ENCODE measurements around the gene LAMA1. TPM values are rescaled to one million over a fixed set of nuclear protein-coding genes. Genes with fewer than 3 reads are reported as not detected.
"Not testable (repeated sequence)": the region's sequence is repeated elsewhere in the genome, so short reads cannot be mapped to it uniquely, and the experiment has no call there.

LAMA1 gene
- total RNA-seq, 2 experiments from 2014 or later = not detected

DNA sequence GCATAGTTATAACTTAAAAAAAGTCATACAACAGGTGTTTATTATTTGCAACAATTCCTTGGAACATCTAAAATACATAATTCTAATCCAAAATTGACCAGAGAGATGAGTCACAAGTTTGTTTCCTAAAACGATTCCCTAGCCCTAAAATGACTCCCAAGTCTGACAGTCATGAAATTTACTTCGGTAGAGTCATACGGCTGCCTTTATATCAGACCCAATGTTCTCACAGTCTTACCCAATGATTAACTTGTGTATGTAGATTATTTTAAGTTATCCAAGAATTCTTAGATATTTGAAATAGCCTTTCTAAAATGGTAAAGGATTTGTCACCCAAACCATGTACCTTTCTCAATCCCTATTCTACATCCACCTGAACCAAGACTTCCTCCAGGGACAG, 174.9 kb downstream of the LAMA1 start:
- H3K27me3 Mint-ChIP-seq = peaks cover 2% of the 10 kb centered on the region
- DNase-seq = no peak
- POLR2A ChIA-PET = no interaction called here
- CTCF ChIA-PET = no interaction called here
- H3K27ac Mint-ChIP-seq = no peak overlapping the region
- no peaks in the 10 kb centered on the region for H3K4me1 Mint-ChIP-seq (ENCODE audit: low read depth)
- intact Hi-C loops (cut with micrococcal nuclease) = no loop called here
- H3K4me3 Mint-ChIP-seq = no peak overlapping the region
- no peaks in the 10 kb centered on the region for H3K36me3 Mint-ChIP-seq
- peaks cover 1% of the 10 kb centered on the region for H3K9me3 Mint-ChIP-seq

DNA sequence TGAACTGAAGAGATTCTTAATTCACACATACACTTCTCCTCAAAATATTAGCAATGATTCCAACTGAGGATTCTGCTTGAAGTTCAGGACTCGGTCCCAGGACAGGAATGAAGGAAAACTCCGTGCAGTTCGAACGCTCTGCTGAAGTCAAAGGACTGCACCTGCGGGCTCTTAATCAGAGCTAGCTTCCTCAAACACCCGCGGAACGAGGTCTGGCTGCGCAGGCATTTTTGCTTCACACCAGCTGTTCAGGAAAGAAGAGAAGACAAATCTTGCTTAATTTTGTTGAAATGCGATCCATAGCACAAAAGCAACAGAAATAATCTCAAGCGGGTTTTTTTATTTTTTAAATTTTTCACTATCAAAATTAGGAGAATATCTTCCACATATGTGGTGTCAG, 175.6 kb downstream of the LAMA1 start:
- no peak for DNase-seq
- CTCF ChIA-PET = no interaction called here

DNA sequence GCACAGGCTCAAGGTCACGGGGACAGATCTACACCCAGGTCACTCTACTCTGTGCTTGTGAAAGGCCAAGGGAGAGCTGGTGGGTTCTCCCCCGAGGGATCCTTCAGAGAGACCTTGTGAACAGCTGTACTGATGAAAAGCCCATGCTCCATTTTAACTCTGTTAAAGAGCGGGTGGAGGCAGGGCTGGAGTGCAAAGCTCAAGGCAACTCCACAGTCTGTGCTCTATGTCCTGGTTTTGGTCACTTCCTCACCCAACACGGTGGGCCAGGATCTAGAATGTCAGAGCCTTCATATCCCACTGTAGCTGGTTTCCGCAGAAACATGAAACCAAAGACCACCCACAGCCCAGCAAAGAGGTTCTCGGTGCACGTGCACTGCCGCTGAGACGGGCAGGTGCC, 177.1 kb downstream of the LAMA1 start:
- DNase-seq = no peak
- Mint-ChIP-seq H3K4me1 (ENCODE audit: low read depth) (no peaks in the 10 kb centered on the region), H3K36me3 (no peaks in the 10 kb centered on the region), H3K4me3 (no peak overlapping the region), H3K27ac (no peak overlapping the region), H3K9me3 (peaks cover 1% of the 10 kb centered on the region), H3K27me3 (peaks cover 2% of the 10 kb centered on the region)
- ChIA-PET CTCF (no interaction called here), POLR2A (no interaction called here)
- intact Hi-C loops (cut with micrococcal nuclease) = no loop called here

More for the DNA sequence above, 175.6 kb downstream of the LAMA1 start:
- no peaks in the 10 kb centered on the region for H3K4me1 Mint-ChIP-seq (ENCODE audit: low read depth)
- H3K4me3 Mint-ChIP-seq = no peak overlapping the region
- peaks cover 2% of the 10 kb centered on the region for H3K27me3 Mint-ChIP-seq
- peaks cover 1% of the 10 kb centered on the region for H3K9me3 Mint-ChIP-seq
- H3K27ac Mint-ChIP-seq = no peak overlapping the region
- POLR2A ChIA-PET = no interaction called here
- intact Hi-C loops (cut with micrococcal nuclease) = no loop called here
- H3K36me3 Mint-ChIP-seq = no peaks in the 10 kb centered on the region

DNA sequence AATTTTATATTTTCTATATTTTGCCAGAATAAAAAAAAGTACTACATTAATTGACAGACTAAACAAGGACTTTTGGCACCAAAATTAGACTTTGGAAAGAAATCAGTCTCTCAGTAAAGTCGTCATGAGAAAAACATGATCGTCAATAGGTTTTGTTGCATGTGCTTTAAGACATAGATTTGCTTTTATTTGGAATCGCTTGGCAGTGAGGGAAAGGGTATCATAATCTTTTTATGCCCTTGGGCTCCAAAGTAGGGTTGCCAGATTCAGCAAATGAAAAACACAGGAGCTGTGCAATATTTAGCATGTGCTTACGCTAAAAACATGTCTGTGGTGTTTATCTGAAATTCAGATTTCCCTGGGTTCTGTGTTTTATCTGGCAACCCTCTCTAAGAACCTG, 177.6 kb downstream of the LAMA1 start:
- H3K36me3 Mint-ChIP-seq = no peaks in the 10 kb centered on the region
- ChIA-PET CTCF (no interaction called here), POLR2A (no interaction called here)
- DNase-seq = no peak
- intact Hi-C loops (cut with micrococcal nuclease) = no loop called here
- no peaks in the 10 kb centered on the region for H3K4me1 Mint-ChIP-seq (ENCODE audit: low read depth)
- no peak overlapping the region for H3K4me3 Mint-ChIP-seq
- peaks cover 1% of the 10 kb centered on the region for H3K9me3 Mint-ChIP-seq
- peaks cover 2% of the 10 kb centered on the region for H3K27me3 Mint-ChIP-seq
- H3K27ac Mint-ChIP-seq = no peak overlapping the region

DNA sequence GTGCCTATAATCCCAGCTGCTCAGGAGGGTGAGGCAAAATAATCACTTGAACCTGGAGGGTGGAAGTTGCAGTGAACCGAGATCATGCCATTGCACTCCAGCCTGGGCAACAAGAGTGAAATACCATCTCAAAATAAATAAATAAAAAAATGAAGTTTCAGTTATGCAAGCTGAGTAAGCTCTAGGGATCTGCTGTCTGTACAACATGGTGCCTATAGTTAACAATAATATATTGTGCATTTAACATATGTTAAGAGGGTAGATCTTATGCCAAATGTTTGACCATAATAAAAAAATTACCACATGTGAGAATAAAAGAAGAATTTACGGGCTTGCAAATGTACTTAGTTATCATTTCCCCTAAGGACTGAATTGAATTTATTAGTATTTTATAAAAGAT, 179.2 kb downstream of the LAMA1 start:
- intact Hi-C loops (cut with micrococcal nuclease); H3K9me3 Mint-ChIP-seq; H3K4me3 Mint-ChIP-seq; POLR2A ChIA-PET; H3K27me3 Mint-ChIP-seq; H3K27ac Mint-ChIP-seq; CTCF ChIA-PET; H3K36me3 Mint-ChIP-seq; H3K4me1 Mint-ChIP-seq (ENCODE audit: low read depth); DNase-seq: not testable (repeated sequence)

DNA sequence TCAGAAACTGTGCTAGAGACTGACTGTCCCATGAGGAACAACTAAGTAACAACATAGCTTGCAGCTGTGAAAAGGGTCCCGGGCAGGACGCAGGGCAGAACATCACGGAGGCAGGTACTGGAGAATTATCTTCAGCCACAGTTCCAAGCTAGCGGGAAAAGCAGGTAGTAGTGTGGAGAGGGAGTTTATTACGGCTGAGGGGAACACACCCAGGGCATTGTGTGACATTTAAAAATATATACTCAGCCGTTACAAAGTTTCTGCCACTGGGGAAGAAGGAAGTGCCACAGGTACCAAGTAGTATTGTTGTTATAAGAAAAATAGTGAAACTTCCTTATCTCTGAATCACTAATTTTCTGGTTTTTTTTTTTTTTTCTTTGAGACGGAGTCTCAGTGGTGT, 179.6 kb downstream of the LAMA1 start:
- H3K27ac Mint-ChIP-seq = no peak overlapping the region
- H3K27me3 Mint-ChIP-seq = peaks cover 2% of the 10 kb centered on the region
- no peaks in the 10 kb centered on the region for H3K4me1 Mint-ChIP-seq (ENCODE audit: low read depth)
- ChIA-PET POLR2A (no interaction called here), CTCF (no interaction called here)
- H3K4me3 Mint-ChIP-seq = no peak overlapping the region
- intact Hi-C loops (cut with micrococcal nuclease) = no loop called here
- no peak for DNase-seq
- peaks cover 1% of the 10 kb centered on the region for H3K9me3 Mint-ChIP-seq
- H3K36me3 Mint-ChIP-seq = no peaks in the 10 kb centered on the region

DNA sequence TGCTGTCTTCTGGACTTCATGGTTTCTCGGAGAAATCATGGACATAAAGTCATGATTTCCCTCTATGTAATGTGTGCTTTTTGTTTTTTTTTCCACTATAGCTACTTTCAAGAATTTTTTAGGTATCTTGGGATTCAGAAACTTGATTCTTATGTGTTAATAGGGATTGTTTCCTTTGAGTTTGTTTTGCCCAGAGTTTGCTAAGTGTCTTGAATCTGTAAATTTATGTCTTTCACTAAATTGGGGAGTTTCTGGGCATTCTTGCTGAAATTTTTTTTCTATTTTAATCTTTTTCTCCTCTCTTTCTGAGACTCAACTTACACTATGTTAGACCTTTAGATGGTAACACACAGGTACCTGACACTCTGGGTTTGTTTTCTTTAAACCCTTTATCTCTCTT, 182.7 kb downstream of the LAMA1 start:
- intact Hi-C loops (cut with micrococcal nuclease) = no loop called here
- H3K4me1 Mint-ChIP-seq (ENCODE audit: low read depth) = no peaks in the 10 kb centered on the region
- POLR2A ChIA-PET = no interaction called here
- peaks cover 5% of the 10 kb centered on the region for H3K9me3 Mint-ChIP-seq
- CTCF ChIA-PET = no interaction called here
- H3K36me3 Mint-ChIP-seq = no peaks in the 10 kb centered on the region
- DNase-seq = no peak
- peaks cover 2% of the 10 kb centered on the region for H3K27me3 Mint-ChIP-seq
- H3K4me3 Mint-ChIP-seq = no peak overlapping the region
- H3K27ac Mint-ChIP-seq = no peak overlapping the region

DNA sequence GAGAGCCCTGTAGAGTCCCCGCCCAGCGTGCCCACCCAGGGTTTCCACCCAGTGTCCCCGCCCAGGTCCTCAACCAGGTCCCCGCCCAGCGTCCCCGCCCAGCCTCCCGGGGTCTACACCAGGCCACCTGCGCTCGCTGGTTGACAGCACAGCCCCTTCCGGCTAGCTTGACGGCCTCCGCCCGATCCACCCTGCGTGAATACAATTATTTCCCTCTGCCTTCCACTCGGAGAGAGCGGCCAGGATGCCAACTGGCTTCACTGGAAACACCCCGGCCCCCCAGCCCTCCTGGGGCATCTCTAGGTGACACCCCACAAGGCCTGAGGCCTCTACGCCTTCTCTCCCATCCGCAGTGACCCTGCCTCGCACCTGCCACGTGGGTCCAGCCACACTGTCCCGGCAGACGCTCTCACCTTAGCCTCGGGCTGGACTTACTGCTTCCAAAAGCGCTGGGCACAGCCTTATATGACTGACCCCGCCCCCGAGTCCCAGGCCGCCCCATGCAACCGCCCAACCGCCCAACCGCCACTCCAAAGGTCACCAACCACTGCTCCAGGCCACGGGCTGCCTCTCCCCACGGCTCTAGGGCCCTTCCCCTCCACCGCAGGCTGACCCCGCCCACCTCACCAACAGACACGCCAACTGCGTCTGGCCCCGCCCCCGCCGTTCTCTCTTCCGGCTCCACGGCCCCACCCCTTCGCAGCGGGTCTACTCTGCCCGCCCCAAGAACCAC, 188.1 kb downstream of the LAMA1 start:
- Mint-ChIP-seq H3K36me3 (no peaks in the 10 kb centered on the region), H3K27ac (no peak overlapping the region), H3K4me3 (no peak overlapping the region), H3K9me3 (peaks cover 7% of the 10 kb centered on the region), H3K4me1 (ENCODE audit: low read depth) (no peaks in the 10 kb centered on the region), H3K27me3 (no peaks in the 10 kb centered on the region)
- no peak for DNase-seq
- intact Hi-C loops (cut with micrococcal nuclease) = no loop called here
- ChIA-PET POLR2A (no interaction called here), CTCF (no interaction called here)

DNA sequence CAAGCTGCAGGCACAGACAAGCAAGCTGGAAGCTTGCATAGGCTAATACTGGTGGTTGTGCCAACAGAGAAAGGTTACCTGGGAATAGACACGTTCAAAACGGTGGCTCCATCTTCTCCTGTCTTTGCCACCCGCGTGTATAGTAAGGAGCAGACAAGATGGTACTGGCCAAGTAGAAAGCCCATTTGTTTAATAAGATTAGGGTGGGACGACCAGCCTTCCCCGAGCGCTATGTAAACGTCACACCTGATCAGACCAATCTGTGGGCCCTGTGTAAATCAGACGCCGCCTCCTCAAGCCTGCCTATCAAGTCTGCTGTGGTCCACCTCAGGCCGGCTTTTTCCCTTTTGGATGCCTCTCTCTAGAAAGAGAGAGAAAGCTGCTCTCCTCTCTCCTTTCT, 189.2 kb downstream of the LAMA1 start:
- no peaks in the 10 kb centered on the region for H3K27me3 Mint-ChIP-seq
- DNase-seq = no peak
- intact Hi-C loops (cut with micrococcal nuclease) = no loop called here
- peaks cover 7% of the 10 kb centered on the region for H3K9me3 Mint-ChIP-seq
- POLR2A ChIA-PET = no interaction called here
- no peak overlapping the region for H3K4me3 Mint-ChIP-seq
- H3K27ac Mint-ChIP-seq = no peak overlapping the region
- CTCF ChIA-PET = no interaction called here
- no peaks in the 10 kb centered on the region for H3K36me3 Mint-ChIP-seq
- H3K4me1 Mint-ChIP-seq (ENCODE audit: low read depth) = no peaks in the 10 kb centered on the region

DNA sequence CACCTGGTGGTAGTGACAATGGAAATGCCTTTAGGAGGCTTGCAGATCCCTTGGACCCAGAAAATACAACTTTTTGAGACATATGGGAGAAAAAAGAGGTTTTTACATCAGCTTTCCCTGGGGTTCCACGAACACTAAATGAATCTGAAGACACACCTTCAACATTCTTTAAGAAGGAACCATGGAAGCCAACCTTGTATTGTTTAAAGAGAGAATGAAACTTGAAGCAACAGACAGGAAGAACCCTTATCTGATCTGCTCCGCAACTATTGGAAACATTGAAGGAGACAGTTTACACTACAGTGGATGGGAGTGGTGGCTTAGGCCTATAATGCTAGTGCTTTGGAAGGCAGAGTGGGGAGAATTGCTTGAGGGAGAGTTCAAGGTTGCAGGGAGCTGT, 190.4 kb downstream of the LAMA1 start:
- H3K36me3 Mint-ChIP-seq = no peaks in the 10 kb centered on the region
- H3K27ac Mint-ChIP-seq = no peak overlapping the region
- no peak overlapping the region for H3K4me3 Mint-ChIP-seq
- no peaks in the 10 kb centered on the region for H3K4me1 Mint-ChIP-seq (ENCODE audit: low read depth)
- peaks cover 7% of the 10 kb centered on the region for H3K9me3 Mint-ChIP-seq
- ChIA-PET POLR2A (no interaction called here), CTCF (no interaction called here)
- intact Hi-C loops (cut with micrococcal nuclease) = no loop called here
- DNase-seq = no peak
- H3K27me3 Mint-ChIP-seq = no peaks in the 10 kb centered on the region

DNA sequence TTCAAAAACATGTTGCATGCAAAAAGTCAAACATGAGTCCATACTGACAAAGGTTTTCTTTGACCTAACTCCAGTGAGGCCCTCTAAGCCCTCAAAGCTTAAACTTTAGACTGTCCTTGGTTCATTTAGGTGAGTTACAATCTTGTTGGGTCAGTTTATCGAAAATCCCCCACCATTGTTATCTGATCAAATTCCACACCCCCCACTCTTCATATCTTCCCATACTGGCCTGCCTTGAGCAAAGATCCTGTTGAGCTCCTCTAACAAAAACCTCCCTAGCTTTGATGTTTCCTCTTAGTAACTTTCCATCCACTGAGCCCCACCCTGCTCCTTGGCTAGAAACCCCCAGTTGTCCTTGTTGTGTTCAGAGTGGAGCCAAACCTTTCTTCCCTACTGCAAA, 194.4 kb downstream of the LAMA1 start:
- CTCF ChIA-PET = no interaction called here
- Mint-ChIP-seq H3K4me3 (no peak overlapping the region), H3K27ac (no peak overlapping the region), H3K9me3 (peaks cover 8% of the 10 kb centered on the region), H3K4me1 (ENCODE audit: low read depth) (no peaks in the 10 kb centered on the region), H3K27me3 (no peaks in the 10 kb centered on the region), H3K36me3 (no peaks in the 10 kb centered on the region)
- no peak for DNase-seq
- POLR2A ChIA-PET = no interaction called here
- intact Hi-C loops (cut with micrococcal nuclease) = no loop called here

DNA sequence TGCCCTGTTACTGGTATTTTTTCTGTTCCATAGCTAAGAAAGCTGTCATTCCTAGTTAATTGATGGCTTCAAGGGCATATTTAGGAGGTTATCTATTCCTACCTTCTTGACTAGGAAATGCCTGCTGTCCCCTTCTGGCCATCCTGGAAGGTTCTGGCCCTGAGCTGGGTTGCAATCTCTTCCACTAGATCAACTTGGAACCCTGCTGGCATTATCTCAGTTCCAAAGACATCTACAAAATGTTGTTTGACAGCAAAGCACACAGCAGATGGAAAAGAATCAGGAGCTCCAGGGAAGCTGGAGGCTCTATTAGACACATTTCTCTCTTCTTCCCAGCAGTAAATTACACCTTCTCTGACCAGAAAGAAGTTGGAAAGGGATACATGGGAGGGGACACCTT, 196.0 kb downstream of the LAMA1 start:
- H3K27me3 Mint-ChIP-seq = no peaks in the 10 kb centered on the region
- CTCF ChIA-PET = no interaction called here
- DNase-seq = no peak
- intact Hi-C loops (cut with micrococcal nuclease) = no loop called here
- no peaks in the 10 kb centered on the region for H3K36me3 Mint-ChIP-seq
- peaks cover 8% of the 10 kb centered on the region for H3K9me3 Mint-ChIP-seq
- no peak overlapping the region for H3K4me3 Mint-ChIP-seq
- POLR2A ChIA-PET = no interaction called here
- H3K27ac Mint-ChIP-seq = no peak overlapping the region
- H3K4me1 Mint-ChIP-seq (ENCODE audit: low read depth) = no peaks in the 10 kb centered on the region

DNA sequence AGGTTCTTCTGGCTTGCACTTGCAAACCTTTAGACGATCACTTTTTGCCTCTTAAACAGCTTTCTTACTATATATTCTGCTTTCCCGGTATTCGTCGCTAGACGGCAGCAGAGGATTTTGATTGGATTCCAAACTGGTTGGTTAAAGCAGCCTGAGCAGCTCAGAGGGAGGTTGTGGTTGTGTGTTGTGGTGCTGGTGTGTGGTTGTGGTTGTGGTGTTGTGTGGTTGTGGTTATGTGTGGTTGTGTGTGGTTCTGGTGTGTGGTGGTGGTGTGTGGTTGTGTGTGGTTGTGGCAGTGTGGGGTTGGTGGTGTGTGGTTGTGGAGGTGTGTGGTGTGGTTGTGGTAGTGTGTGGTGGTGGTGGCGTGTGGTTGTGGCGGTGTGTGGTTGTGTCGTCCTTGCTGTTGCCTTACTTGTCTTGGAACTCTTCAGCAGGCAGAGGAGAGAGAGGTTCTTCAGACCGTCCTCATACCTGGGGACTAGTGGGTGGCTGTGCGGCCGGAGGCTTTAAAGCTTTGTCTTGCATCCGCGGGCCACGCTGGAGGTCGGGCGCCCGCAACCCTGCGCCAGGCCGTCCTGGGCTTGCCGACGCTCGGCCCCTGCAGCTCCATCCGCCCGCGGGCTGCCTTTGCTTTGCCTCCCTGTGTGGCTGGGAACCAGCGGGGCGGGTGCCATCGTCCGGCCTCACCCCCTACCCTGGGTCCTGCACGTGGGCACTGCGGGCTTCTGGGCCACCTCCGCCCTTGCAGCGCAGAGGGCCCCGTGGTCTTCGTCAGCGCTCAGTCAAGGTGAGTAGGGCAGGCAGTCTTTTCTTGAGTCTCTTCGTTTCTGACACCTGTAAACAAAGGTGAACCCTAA, 197.3 kb downstream of the LAMA1 start:
- intact Hi-C loops (cut with micrococcal nuclease) = no loop called here
- Mint-ChIP-seq H3K27ac (no peak overlapping the region), H3K9me3 (peaks cover 8% of the 10 kb centered on the region), H3K27me3 (no peaks in the 10 kb centered on the region), H3K4me3 (peak overlapping the region; percentile 10), H3K36me3 (no peaks in the 10 kb centered on the region), H3K4me1 (ENCODE audit: low read depth) (no peaks in the 10 kb centered on the region)
- ChIA-PET POLR2A (no interaction called here), CTCF (interaction anchor here (0.7 to 1.1 kb wide), 2 partner anchors 16 to 57 kb away, joined by 3 to 4 read pairs; no protein-coding TSS in a partner anchor)
- DNase-seq = peak; percentile 23

All from activated CD4-positive, alpha-beta memory T cell treated with anti-CD3 and anti-CD28 coated beads for 36 hours (primary cell).